ENCODE measurements around the gene STUB1. TPM values are rescaled to one million over a fixed set of nuclear protein-coding genes. Genes with fewer than 3 reads are reported as not detected.
A peak's percentile ranks its signal among the peaks of the same experiment; 100 is the strongest.

The STUB1 gene
- polyA plus RNA-seq, 2 of the 4 experiments (the other 2 are of a cell fraction) = 60.6 to 93.5 TPM

- no peaks in the 10 kb centered on the region for H3K9me3 ChIP-seq
- ChIA-PET CTCF (interaction anchor here (0.7 to 28.0 kb wide), 5 partner anchors 6 to 60 kb away, joined by 3 to 656 read pairs (median 17); partner anchors contain the start of genes ANTKMT, CCDC78, CIAO3 and FBXL16), POLR2A (interaction anchor here (1.2 to 4.2 kb wide), 2 partner anchors 11 to 14 kb away, joined by 5 to 23 read pairs; partner anchors contain the start of gene METRN)
- ATAC-seq = peak in 1 of 2 experiments; percentile 1; a peak in 2 of 6 replicates
- 0 out of 2 replicates have a peak, but pooled peaks have one; percentile 4 for TF ChIP-seq POLR2A (IDR thresholded peaks at IDR 0.05; ENCODE audit: low read length)
- TF ChIP-seq RFX5 (IDR thresholded peaks at IDR 0.05) = no peak
- H3K4me2 ChIP-seq = peak overlapping the region; percentile 100
- no peak for FAIRE-seq
- peak overlapping the region in 1 of 2 experiments; percentile 91; a peak in 4 of 6 replicates for H3K27ac ChIP-seq
- WGBS (ENCODE audit: missing lambda C conversion rate) = 84% methylated on average over 9 of the region's 9 CpGs
- peaks cover 21% of the 10 kb centered on the region for H3K4me1 ChIP-seq
- no peak for DNase-seq (ENCODE audit: low read depth in 1 of 2, low spot score in 1 of 2)
- peak overlapping the region; percentile 60; the same call in 1 of the 3 replicates for H3K4me3 ChIP-seq
These were observed 45.9 kb downstream of the STUB1 start for GRCh38 chr16:726188-726437.

- H3K4me1 ChIP-seq = peaks cover 19% of the 10 kb centered on the region
- H3K4me2 ChIP-seq = peak within 1 kb of the TSS; percentile 100
- ATAC-seq (peak; percentile 4 to 12; a peak in 4 of 6 replicates), FAIRE-seq (no peak), DNase-seq (ENCODE audit: low read depth in 1 of 2, low spot score in 1 of 2) (no peak)
- H3K4me3 ChIP-seq = peak within 1 kb of the TSS; percentile 60
- H3K9me3 ChIP-seq = no peaks in the 10 kb centered on the region
- peak within 1 kb of the TSS; percentile 89 to 91 for H3K27ac ChIP-seq
- 26% methylated on average over 28 of the region's 88 CpGs for WGBS (ENCODE audit: missing lambda C conversion rate)
- CTCF ChIA-PET = interaction anchor here (0.7 to 28.0 kb wide), 4 partner anchors 6 to 59 kb away, joined by 3 to 656 read pairs (median 336); partner anchors contain the start of genes ANTKMT, CCDC78, CIAO3 and FBXL16
- POLR2A ChIA-PET = interaction anchor here (1.2 to 4.2 kb wide), 2 partner anchors 11 to 15 kb away, joined by 5 to 23 read pairs; partner anchors contain the start of gene METRN
- TF ChIP-seq BCL3 (IDR thresholded peaks at IDR 0.05) (no peak), POLR2AphosphoS2 (conservative IDR thresholded peaks at IDR 0.05; ENCODE audit: low read length) (0 out of 2 replicates have a peak, but pooled peaks have one; percentile 45), SMC3 (IDR thresholded peaks at IDR 0.05) (no peak), USF2 (IDR thresholded peaks at IDR 0.05) (no peak), CBX2 (IDR thresholded peaks at IDR 0.05; ENCODE audit: borderline replicate concordance, low read depth) (no peak), HMGXB4 (CRISPR knock-in tag; IDR thresholded peaks at IDR 0.05; ENCODE audit: borderline replicate concordance) (no peak), SREBF2 (IDR thresholded peaks at IDR 0.05) (no peak), FOSL2 (IDR thresholded peaks at IDR 0.05) (no peak), FOSL2 (CRISPR knock-in tag; IDR thresholded peaks at IDR 0.05) (no peak), RFX5 (IDR thresholded peaks at IDR 0.05) (no peak), JUN (IDR thresholded peaks at IDR 0.05) (peak in 1 of 2 experiments; percentile 59; a peak in 2 of 5 replicates), PBX3 (IDR thresholded peaks at IDR 0.05) (peak; percentile 41; the same call in 1 of the 2 replicates), RCOR1 (IDR thresholded peaks at IDR 0.05; ENCODE audit: low read depth, low read length) (no peak), POLR2A (IDR thresholded peaks at IDR 0.05; ENCODE audit: low read length) (no peak; the same call in 1 of the 2 replicates), FOXS1 (CRISPR knock-in tag; IDR thresholded peaks at IDR 0.05) (no peak), CHD2 (IDR thresholded peaks at IDR 0.05; ENCODE audit: low read length, partially characterized antibody) (no peak), CBX8 (IDR thresholded peaks at IDR 0.05) (no peak), REST (IDR thresholded peaks at IDR 0.05) (no peak), HOXB13 (CRISPR knock-in tag; IDR thresholded peaks at IDR 0.05; ENCODE audit: low read depth) (no peak), KDM1A (IDR thresholded peaks at IDR 0.05; ENCODE audit: low read depth) (peak; percentile 63; the same call in 1 of the 2 replicates), PHF8 (IDR thresholded peaks at IDR 0.05; ENCODE audit: borderline replicate concordance, low read depth) (no peak), GATA3 (IDR thresholded peaks at IDR 0.05; ENCODE audit: borderline replicate concordance) (no peak), NFE2L2 (conservative IDR thresholded peaks at IDR 0.05; ENCODE audit: low read length) (no peak), CEBPB (IDR thresholded peaks at IDR 0.05) (no peak), ZFP36 (IDR thresholded peaks at IDR 0.05; ENCODE audit: borderline replicate concordance, partially characterized antibody) (peak; percentile 98), HOXB5 (CRISPR knock-in tag; IDR thresholded peaks at IDR 0.05) (no peak), MAFK (IDR thresholded peaks at IDR 0.05; ENCODE audit: partially characterized antibody) (no peak), RNF2 (IDR thresholded peaks at IDR 0.05; ENCODE audit: borderline replicate concordance, low read depth) (peak; percentile 66; the same call in 1 of the 2 replicates)
These were observed 46.5 kb downstream of the STUB1 start, which contains the start of the genes CCDC78 and HAGHL for GRCh38 chr16:726438-727290. TSS of gene CCDC78 (minus strand) at chr16:726443. CDS start at chr16:726367, 76 bp downstream. TSS of gene HAGHL (plus strand) at chr16:727106. CDS start at chr16:727510, 404 bp downstream.
